Measurements from ENCODE around the gene CREG1.
"Not testable (repeated sequence)": the region's sequence is repeated elsewhere in the genome, so short reads cannot be mapped to it uniquely, and the experiment has no call there.

CREG1 gene

GRCh38 chr1:167553136-167554027 is at the start of gene CREG1:
TSS of gene CREG1 (minus strand) at chr1:167553762.
- peak; percentile 64 for DNase-seq

- no peak for DNase-seq
These were observed 49.3 kb upstream of the CREG1 start for GRCh38 chr1:167602840-167603239.

- no peak for DNase-seq
These were observed 48.2 kb upstream of the CREG1 start for GRCh38 chr1:167601442-167602383.

- no peak for DNase-seq
These were observed 46.5 kb upstream of the CREG1 start for GRCh38 chr1:167599957-167600581.

- no peak for DNase-seq
These were observed 41.3 kb upstream of the CREG1 start for GRCh38 chr1:167594822-167595221.

GRCh38 chr1:167593860-167594259 is 40.3 kb upstream of the CREG1 start:
- no peak for DNase-seq

- no peak for DNase-seq
These were observed 38.9 kb upstream of the CREG1 start for GRCh38 chr1:167592475-167592874.

- DNase-seq = no peak
These were observed 34.8 kb upstream of the CREG1 start for GRCh38 chr1:167588361-167588760.

- DNase-seq = no peak
These were observed 34.3 kb upstream of the CREG1 start for GRCh38 chr1:167587872-167588271.

- DNase-seq = no peak
These were observed 33.8 kb upstream of the CREG1 start for GRCh38 chr1:167587342-167587741.

- DNase-seq = no peak
These were observed 31.0 kb upstream of the CREG1 start for GRCh38 chr1:167584581-167584980.

- DNase-seq = no peak
These were observed 29.2 kb upstream of the CREG1 start for GRCh38 chr1:167582722-167583121.

- DNase-seq = no peak
These were observed 28.5 kb upstream of the CREG1 start for GRCh38 chr1:167582064-167582463.

GRCh38 chr1:167579986-167580385 is 26.4 kb upstream of the CREG1 start:
- DNase-seq = no peak

- DNase-seq = no peak
These were observed 25.5 kb upstream of the CREG1 start for GRCh38 chr1:167578939-167579521.

- DNase-seq = no peak
These were observed 22.1 kb upstream of the CREG1 start for GRCh38 chr1:167575649-167576048.

- no peak for DNase-seq
These were observed 19.5 kb upstream of the CREG1 start for GRCh38 chr1:167573035-167573434.

- not testable (repeated sequence) for DNase-seq
These were observed 17.1 kb upstream of the CREG1 start for GRCh38 chr1:167570712-167571111.

- no peak for DNase-seq
These were observed 14.1 kb upstream of the CREG1 start for GRCh38 chr1:167567663-167568062.

GRCh38 chr1:167566766-167567165 is 13.2 kb upstream of the CREG1 start:
- no peak for DNase-seq

GRCh38 chr1:167565922-167566321 is 12.4 kb upstream of the CREG1 start:
- no peak for DNase-seq

- DNase-seq = no peak
These were observed 11.2 kb upstream of the CREG1 start for GRCh38 chr1:167564612-167565270.

All from NCI-H2081 treated with DMSO at 0.1 percent for 48 hours (cell line).